HG03439 (cell line): ENCODE measurements around the gene GRIA2.
"Not testable (repeated sequence)": the region's sequence is repeated elsewhere in the genome, so short reads cannot be mapped to it uniquely, and the experiment has no call there.

Source experiments
- ATAC-seq: cut with Tn5 transposase; IDR thresholded peaks from one replicate; pipeline ENCODE4 v1.9.1; 2021; ENCODE audit warnings: mild to moderate bottlenecking, moderate library complexity; ENCODE audit not compliant: unreplicated experiment

The GRIA2 gene

DNA sequence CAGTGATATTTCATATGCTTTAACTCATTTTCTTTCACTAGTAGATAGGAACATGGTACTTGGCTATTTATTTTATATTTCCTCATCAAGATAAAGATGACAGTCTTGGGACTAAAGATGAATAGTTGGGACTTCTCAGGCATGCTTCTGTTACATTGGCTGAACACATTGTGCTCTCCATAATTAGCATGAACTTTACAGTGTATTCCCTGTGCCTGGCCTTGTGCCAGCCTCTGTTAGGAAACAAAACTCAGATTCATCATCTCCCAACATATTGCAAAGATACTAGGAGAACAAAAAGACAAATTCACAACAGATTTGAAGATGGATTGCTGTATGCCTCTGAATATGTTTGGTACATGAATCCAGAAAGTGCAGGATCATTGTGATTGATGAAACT is 26.4 kb downstream of the GRIA2 start:
- no peak for ATAC-seq

GRCh38 chr4:157258165-157258564 is 37.6 kb downstream of the GRIA2 start:
- not testable (repeated sequence) for ATAC-seq

DNA sequence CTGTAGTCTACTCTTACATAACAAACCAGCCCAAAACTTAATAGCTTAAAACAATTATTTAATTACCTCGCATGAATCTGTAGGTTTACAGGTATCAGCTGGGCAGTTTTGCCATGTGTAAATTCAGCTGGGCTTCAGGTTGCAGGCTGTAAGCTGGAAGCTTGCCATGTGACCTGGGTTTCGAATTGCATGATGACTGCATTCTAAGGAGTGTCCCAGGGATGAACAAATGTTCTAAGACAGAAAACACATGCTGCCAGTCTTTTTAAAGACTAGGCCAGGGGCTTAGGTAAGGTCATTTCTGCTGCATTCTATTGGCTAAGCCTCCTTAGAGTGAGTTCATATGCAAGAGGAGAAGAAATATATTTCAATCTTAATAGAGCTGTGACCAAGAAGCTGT is 44.8 kb downstream of the GRIA2 start:
- no peak for ATAC-seq

DNA sequence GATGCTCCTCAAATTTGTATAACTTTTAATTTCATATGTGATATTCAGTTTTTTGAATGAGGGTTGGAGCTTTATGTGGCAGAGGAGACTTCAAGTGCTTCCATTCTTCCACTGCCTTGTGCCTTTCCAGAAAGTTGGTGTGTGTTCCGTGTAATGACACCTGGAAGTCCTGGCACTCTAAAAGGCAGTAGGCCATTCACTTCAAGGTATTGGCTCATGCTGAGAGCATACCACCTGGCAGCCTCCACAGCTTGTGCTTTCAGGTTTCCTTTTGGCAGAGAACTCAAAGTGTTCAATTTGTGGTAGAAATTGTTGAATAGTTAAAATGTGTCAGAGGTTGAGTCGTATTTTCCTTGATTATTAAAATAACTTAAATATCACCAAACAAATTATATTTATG is 49.6 kb downstream of the GRIA2 start:
- ATAC-seq = no peak

DNA sequence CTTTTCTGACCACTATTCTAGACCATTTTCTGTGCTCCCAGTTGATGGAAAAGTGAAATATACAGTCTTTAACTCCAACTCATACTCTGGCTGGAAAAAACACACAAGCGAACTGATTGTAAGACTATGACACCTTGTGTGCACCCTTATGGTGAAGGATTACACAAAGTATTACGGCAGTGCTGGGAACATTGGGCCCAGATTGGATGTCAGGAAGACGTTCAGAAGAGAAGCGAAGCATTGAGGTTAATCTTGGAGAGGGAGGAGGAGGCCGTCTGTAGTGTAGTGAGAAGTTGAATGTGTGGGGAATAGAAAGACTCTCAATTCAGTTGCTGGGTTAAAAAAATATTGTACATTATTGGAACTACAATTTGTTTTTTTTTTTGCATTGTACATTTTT is 50.0 kb downstream of the GRIA2 start:
- ATAC-seq = no peak

DNA sequence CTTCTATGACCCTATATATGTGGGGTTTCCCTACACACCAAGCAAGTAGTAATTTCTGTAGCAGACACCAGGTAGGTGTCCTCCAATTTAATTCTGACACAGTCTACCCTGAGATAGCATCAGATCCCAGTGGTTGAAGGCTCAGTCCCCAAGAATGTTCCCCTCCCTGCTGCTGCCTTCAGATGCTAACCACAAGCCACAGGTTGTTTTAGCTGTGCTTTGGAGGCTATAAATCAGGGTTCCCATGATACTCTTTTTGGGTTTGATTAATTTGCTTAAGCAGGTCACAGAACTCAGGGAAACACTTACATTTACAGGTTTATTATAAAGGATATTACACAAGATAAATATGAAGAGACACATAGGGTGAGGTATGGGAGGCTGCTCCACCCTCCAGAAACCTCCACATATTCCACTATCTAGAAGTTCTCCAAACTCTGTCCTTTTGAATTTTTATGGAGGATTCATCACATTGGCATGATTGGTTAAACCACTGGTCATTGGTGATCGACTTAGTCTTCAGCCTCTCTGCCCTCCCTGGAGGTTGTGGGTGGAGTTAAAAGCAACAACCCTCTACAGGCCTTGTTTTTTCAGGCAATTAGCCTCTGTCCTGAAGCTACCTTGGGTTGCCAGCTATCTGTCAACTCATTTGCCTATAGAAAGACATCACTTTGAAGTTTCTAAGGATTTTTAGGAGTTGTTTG is 50.8 kb downstream of the GRIA2 start:
- ATAC-seq = no peak

GRCh38 chr4:157280673-157281072 is 60.1 kb downstream of the GRIA2 start:
- no peak for ATAC-seq

DNA sequence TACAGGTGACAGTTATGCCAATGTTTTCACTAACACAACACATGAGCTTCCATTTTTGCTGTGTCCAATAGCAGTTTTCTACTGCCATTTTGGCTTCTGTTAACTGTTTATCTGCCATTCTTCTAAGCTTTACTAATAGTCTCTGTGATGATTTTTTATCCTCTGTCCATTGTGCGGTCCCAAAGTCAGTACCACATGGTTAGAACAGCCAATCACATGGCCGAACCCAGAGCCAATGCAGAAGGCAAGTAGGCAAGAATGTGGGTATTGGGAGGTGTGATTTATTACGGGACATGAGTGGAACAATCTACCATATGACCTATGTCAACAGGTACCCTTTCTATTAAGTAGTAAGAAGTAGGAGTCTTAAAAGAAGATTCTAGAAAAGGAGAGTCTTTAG is 61.5 kb downstream of the GRIA2 start:
- ATAC-seq = no peak

DNA sequence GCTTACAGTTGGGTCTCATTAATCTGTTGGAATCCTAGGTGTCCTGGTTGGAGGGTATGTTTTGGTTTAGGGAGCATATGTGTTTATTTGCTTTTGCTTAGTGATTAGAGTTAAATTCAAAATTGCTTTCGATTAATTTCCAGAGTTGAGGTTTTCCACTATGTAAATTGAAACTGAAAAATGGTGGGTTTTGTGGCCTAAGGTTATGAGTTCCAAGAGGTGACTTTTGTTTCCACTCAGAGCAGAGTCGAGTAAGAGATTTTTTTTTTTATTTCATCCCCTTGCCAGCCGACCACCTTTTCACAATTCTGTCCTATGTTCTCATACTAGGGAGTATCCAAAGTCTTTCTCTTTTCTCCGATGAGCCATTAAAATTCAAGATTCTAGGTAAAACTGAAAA is 66.9 kb downstream of the GRIA2 start:
- ATAC-seq = no peak

GRCh38 chr4:157290622-157291021 is 70.1 kb downstream of the GRIA2 start:
- ATAC-seq = no peak

- ATAC-seq = no peak
These were observed 70.5 kb downstream of the GRIA2 start for GRCh38 chr4:157291071-157291470.

DNA sequence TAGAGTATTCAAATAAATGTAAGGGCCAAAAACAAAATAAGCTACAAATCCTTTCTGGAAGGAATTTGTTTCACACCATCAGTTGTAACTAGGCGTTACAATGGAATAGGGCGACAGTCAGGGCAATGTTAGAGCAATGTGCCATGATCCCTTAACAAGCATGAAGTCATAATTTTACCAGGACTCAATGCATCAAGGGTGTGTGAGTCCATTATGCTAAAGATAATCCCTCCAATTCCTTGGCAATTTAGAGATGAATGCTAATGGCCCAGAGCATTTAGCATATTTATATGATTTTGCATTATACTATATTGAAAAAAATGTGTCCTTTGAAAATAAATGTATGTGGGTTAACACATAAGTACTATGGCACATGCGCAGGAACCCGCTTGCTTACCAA is 73.1 kb downstream of the GRIA2 start:
- no peak for ATAC-seq

DNA sequence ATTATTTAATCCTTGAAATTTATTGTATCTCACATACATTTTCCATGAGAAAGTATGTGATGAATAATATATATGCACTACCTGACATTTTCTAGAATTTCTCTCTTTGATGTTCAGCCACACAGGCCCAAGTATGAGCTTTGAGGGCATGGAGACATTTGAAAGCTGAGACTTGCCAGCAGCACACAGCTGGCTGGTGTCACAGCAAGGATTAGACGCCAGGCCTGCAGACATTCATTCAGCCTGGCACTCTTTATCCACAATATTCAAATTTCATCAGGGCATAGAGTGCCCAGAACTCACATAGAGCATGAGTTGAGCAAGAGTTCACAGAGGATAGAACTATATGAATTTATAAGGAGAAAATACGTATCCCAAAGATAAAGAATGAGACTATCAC is 74.0 kb downstream of the GRIA2 start:
- no peak for ATAC-seq

DNA sequence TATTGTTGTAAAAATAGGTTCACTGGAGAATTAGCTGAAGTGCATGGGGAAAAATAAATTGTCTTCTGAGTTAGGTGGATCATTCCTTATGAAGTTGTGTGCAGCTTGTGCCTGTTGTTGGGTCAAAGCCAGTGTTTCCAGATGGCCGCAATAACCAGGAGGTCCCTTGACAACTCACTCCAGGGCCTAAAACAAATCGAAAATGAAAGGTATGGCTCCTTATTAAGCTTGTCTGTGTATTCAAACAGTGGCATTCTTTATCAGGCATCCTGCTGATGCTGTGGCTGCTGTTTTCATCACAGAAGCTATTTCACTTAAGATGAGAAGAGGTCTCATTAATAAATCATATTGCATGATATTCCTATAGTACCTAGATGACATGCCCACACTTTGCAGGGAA is 80.2 kb downstream of the GRIA2 start:
- no peak for ATAC-seq

- ATAC-seq = no peak
These were observed 83.0 kb downstream of the GRIA2 start for GRCh38 chr4:157303471-157303960.

- no peak for ATAC-seq
These were observed 84.2 kb downstream of the GRIA2 start for GRCh38 chr4:157304769-157305168.

DNA sequence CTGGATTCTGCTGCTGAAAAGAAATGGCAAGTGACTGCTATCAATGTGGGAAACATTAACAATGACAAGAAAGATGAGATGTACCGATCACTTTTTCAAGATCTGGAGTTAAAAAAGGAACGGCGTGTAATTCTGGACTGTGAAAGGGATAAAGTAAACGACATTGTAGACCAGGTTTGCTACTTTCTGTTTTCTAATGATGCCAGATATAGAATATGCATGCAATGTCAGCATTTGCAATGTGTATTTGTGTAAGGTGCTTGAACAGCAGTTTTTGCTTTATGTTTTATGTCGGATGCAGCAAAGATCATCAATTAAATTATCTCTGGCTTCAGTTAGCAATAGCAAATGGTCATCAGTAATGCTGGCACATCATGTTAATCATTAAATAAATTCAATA is 92.2 kb downstream of the GRIA2 start:
- ATAC-seq = no peak

- no peak for ATAC-seq
These were observed 94.4 kb downstream of the GRIA2 start for GRCh38 chr4:157314906-157315305.

DNA sequence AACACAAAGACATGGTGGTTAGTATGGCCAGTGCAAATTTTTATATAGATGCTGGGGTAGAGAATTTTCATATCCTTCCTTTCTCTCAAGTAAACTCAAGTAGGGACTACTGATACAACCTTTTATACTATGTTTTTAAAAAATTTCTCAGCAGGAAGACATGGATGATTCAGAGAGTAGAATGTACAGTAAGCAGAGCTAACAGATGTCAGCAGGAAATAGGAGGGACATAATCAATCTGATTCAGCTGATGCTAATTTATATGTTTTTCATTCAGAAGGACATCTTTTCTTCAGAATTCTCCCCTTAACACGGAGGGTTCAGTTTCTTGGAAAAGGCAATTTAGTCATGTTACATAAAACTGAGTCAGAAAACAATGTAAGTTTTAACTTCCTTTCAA is 95.4 kb downstream of the GRIA2 start:
- no peak for ATAC-seq

DNA sequence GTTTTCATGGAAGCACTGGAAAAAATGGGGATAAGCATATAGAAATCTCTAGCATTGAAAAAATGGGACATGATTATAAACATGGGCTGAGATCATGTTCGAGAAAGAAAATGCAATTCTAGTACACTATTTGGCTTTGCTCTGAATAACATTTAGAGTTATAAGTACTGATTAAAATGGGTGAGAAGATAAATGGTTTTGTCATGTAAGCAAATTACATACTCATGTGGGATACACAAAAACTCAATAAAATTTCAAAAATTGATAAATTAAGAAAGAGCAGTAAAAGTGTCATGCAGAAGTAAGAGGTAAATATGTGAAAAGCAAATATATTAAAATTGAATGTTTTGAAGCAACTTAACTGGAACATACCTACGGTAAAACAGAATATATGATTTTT is 99.6 kb downstream of the GRIA2 start:
- no peak for ATAC-seq

DNA sequence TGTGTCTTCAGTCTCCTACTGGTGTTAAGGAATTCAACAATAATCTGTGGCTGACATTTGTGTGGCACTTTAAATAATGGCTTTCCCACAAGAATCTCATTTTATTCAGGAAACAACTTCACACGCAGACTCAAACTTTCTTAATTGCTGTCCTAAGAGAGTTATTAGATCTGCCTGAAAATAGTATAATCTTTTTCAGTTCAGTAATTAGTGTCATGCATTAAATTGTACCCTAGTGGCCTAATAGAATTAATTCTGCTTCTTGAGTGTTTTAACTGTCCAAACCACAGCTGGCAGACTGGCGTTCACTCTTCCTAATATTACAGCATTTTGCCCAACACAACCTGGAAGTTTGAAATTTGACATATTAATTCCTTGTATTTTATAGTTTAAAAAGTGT is 107.1 kb downstream of the GRIA2 start:
- no peak for ATAC-seq

DNA sequence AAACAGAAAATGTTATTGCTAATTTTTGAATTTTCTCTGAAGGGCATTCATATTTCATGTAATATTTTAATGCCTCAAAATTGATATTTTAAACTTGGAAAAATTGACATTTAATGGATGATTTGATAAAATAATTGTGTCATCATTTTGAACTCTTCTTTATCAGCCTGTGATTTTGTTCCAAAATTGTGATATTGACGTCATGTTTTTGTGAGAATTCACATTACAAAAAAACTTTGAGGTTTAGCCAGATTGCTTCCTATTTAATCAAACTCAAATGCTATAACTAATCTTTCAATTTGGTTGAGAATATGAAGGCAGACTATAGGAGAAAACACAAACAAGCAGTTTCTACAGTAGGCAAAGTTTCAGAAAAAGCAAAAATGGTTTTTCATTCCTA is 137.4 kb downstream of the GRIA2 start:
- no peak for ATAC-seq

DNA sequence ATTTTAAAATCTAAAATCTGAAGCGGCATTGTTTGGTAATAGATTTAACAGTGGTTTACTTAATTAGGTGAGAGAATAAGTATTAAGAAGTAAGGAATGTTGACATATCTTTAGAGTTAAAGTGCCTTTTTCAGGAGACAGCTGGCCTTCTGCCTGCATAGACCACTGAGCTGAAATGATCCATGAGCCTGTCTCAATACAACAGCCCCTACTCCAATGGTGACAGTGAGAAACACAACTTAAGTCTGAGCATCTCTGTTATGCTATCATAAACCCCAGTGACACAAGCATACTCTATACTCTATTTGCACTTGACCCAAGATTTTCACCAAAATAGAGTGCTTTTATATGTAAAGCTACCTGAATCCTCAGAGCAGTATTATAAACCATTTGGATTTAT is 137.9 kb downstream of the GRIA2 start:
- ATAC-seq = no peak
